GM18520 (cell line): ENCODE results near the gene LRRN4.
"Not testable (repeated sequence)": the region's sequence is repeated elsewhere in the genome, so short reads cannot be mapped to it uniquely, and the experiment has no call there.

Experiments used
- ATAC-seq: cut with Tn5 transposase; IDR thresholded peaks from one replicate; pipeline ENCODE4 v1.9.1; 2021; ENCODE audit not compliant: unreplicated experiment

LRRN4 gene

GRCh38 chr20:6034134-6034969, 19.5 kb downstream of the LRRN4 start:
- ATAC-seq = no peak

GRCh38 chr20:6032907-6033306, 21.0 kb downstream of the LRRN4 start:
- ATAC-seq = not testable (repeated sequence)

- ATAC-seq = no peak
These were observed 23.3 kb downstream of the LRRN4 start for GRCh38 chr20:6030453-6031080.

GRCh38 chr20:6029538-6029937, 24.3 kb downstream of the LRRN4 start:
- no peak for ATAC-seq

- no peak for ATAC-seq
These were observed 25.0 kb downstream of the LRRN4 start for GRCh38 chr20:6028818-6029217.

GRCh38 chr20:6026051-6026450, 27.8 kb downstream of the LRRN4 start:
- ATAC-seq = no peak

- ATAC-seq = no peak
These were observed 29.1 kb downstream of the LRRN4 start for GRCh38 chr20:6024768-6025167.

GRCh38 chr20:6017880-6018279, 36.0 kb downstream of the LRRN4 start:
- ATAC-seq = no peak

GRCh38 chr20:6017467-6017866, 36.4 kb downstream of the LRRN4 start:
- ATAC-seq = no peak

- no peak for ATAC-seq
These were observed 38.9 kb downstream of the LRRN4 start for GRCh38 chr20:6014957-6015356.

GRCh38 chr20:6014017-6014416, 39.8 kb downstream of the LRRN4 start:
- no peak for ATAC-seq

- no peak for ATAC-seq
These were observed 41.7 kb downstream of the LRRN4 start for GRCh38 chr20:6012179-6012578.

- no peak for ATAC-seq
These were observed 45.6 kb downstream of the LRRN4 start for GRCh38 chr20:6008254-6008653.

GRCh38 chr20:6007529-6008103, 46.2 kb downstream of the LRRN4 start:
- no peak for ATAC-seq

- ATAC-seq = no peak
These were observed 46.7 kb downstream of the LRRN4 start for GRCh38 chr20:6007094-6007528.

- ATAC-seq = no peak
These were observed 47.3 kb downstream of the LRRN4 start for GRCh38 chr20:6006603-6006949.

- no peak for ATAC-seq
These were observed 53.0 kb downstream of the LRRN4 start for GRCh38 chr20:6000871-6001270.

GRCh38 chr20:5999783-6000182, 54.1 kb downstream of the LRRN4 start:
- ATAC-seq = no peak

- ATAC-seq = peak; percentile 84
These were observed 57.1 kb downstream of the LRRN4 start for GRCh38 chr20:5996765-5997164.

- no peak for ATAC-seq
These were observed 62.0 kb downstream of the LRRN4 start for GRCh38 chr20:5991623-5992441.

- no peak for ATAC-seq
These were observed 62.9 kb downstream of the LRRN4 start for GRCh38 chr20:5990946-5991345.
